GM13976 (cell line): ENCODE measurements around the gene MTCH1.

Experiments used
- DNase-seq: peaks from one replicate; pipeline ENCODE4 v3.0.0; 2012; ENCODE audit warnings: low spot score
- CTCF ChIP-seq: IDR thresholded peaks from 2 replicates; pipeline ENCODE4 v1.5.1; 2012; ENCODE audit warnings: borderline replicate concordance, mild to moderate bottlenecking; ENCODE audit not compliant: insufficient read depth; ENCODE audit errors: extremely low read depth, missing control alignments, control extremely low read depth
- in situ Hi-C: fragments of 300-500 bp; cut with MboI; formaldehyde crosslinking; loops from one replicate; pipeline ENCODE4 v1.12.0; 2022; ENCODE audit warnings: low sequenced_read_pairs, mixed read lengths, inconsistent platforms; ENCODE audit not compliant: unreplicated experiment

Gene MTCH1

GRCh38 chr6:36980876-36981619, 4.9 kb downstream of the MTCH1 start:
- TF ChIP-seq CTCF, result no peak
- in situ Hi-C loops, result no loop called here
- DNase-seq, result no peak

DNA sequence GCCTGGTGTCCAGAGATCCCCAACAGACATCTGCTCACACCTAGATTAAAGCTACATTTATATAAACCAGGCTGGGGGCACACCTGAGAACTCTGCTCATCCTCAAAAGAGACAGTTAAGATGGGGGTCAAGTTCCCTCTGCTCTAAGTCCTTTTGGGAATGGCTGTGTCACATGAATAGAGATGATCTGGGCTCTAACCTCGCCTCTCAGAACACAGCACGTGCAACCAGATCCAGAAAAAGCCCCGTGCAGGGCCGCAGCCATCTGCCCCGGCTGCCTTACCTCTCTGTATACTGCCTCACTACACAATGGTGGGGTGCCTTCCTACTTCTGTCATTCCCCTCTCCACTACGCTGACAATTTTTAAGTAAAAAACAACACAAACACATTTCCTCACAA, 5.9 kb downstream of the MTCH1 start:
- no peak for TF ChIP-seq CTCF
- DNase-seq, result no peak
- in situ Hi-C loops, result no loop called here

DNA sequence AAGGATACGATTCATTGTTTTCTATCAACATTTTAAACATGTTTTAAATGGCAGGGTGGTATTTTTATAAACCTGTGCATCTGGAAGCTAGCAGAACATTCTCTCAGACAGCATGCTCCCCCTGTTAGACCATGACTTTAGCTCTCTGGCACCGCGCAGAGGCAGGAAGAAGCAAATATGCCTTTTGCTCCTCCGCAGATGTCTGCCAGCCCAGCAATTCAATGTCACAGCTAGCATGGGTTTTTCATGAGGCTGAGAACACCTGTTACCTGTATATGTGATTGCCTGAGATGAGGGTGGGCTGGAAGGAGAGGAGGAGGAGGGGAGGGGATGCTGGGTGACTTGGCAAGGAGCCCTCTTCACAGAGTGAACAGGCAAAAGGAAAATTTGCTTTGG, 6.7 kb downstream of the MTCH1 start:
- peak; percentile 62 for DNase-seq
- in situ Hi-C loops, result no loop called here
- TF ChIP-seq CTCF, result peak; percentile 12

GRCh38 chr6:36978421-36979346, 7.3 kb downstream of the MTCH1 start:
- no peak for DNase-seq
- no peak for TF ChIP-seq CTCF
- in situ Hi-C loops, result no loop called here

- in situ Hi-C loops, result no loop called here
- TF ChIP-seq CTCF, result peak; percentile 31
- DNase-seq, result peak; percentile 76
Measured at GRCh38 chr6:36977470-36977941, 8.5 kb downstream of the MTCH1 start.

GRCh38 chr6:36976931-36977330, 9.1 kb downstream of the MTCH1 start:
- no peak for DNase-seq
- TF ChIP-seq CTCF, result no peak
- in situ Hi-C loops, result no loop called here
